HG03378 (cell line): ENCODE results near the gene NEMP1.
A peak's percentile ranks its signal among the peaks of the same experiment; 100 is the strongest.
"Not testable (repeated sequence)": the region's sequence is repeated elsewhere in the genome, so short reads cannot be mapped to it uniquely, and the experiment has no call there.

Source experiments
- ATAC-seq: cut with Tn5 transposase; IDR thresholded peaks from one replicate; pipeline ENCODE4 v1.9.1; 2021; ENCODE audit warnings: mild to moderate bottlenecking, moderate library complexity; ENCODE audit not compliant: unreplicated experiment

NEMP1 gene

DNA sequence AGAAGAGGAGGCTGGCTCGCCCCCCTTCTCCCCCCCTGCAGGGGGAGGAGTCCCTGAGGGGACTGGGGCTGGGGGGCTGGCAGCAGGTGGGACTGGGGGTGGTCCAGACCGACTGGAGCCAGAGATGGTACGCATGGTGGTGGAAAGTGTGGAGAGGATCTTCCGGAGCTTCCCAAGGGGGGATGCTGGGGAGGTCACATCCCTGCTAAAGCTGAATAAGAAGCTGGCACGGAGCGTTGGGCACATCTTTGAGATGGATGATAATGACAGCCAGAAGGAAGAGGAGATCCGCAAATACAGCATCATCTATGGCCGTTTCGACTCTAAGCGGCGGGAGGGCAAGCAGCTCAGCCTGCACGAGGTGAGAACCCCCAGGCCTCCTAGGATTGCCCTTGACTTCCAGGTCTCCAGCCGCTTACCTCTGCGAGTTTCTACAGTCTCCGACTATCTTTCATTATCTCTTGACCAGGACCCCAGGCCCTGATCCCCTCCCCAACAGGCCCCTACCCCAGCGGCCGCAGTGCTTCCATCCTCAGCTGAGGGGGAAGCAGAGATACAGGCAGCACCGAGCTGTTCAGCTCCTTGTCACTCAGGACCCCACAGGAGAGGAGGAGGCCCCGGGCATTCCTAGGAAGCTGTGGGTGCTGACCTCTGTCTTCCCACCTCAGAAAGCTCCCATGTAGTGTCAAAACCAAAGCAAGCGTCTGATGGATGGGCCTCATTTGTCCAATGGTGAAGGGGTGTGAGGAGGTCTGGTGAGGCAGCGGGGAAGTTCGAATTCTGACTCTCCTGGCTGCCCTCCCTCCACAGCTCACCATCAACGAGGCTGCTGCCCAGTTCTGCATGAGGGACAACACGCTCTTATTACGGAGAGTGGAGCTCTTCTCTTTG lies 13.3 kb upstream of the NEMP1 start:
- ATAC-seq = no peak

DNA sequence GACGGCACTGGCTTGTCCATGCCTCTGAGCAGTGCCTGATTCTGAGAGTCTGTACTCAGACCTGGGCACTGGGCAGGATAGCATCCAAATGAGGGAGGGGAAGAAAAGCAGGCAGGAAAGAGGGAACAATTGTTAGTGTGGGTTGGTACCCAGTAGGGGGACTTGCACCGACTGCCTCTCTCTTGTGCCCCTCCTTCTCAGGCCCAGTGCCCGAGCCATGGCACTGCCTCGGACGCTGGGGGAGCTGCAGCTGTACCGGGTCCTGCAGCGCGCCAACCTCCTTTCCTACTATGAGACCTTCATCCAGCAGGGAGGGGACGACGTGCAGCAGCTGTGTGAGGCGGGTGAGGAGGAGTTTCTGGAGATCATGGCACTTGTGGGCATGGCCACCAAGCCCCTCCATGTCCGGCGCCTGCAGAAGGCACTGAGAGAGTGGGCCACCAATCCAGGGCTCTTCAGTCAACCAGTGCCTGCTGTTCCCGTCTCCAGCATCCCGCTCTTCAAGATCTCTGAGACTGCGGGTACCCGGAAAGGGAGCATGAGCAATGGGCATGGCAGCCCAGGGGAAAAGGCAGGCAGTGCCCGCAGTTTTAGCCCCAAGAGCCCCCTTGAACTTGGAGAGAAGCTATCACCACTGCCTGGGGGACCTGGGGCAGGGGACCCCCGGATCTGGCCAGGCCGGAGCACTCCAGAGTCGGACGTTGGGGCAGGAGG lies 12.5 kb upstream of the NEMP1 start:
- no peak for ATAC-seq

DNA sequence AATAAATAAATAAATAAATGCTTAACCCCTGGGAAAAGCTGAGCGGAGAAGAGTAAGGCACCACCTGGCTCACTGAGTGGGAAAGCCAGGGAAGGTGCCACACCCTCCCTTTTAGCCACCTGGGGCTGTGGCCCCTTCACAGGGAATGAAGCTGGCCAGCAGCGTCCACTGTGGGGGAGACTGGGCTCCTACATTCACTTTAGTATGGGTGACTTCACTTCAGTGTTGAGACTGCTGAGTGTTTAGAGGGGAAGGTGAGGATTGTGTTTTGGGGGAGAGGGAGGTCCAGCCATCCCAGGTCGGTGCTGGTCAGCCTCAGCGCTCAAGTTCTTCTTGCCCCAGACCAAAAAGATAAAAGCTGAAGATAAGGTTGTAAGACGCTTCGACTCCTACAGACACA lies 11.9 kb upstream of the NEMP1 start:
- ATAC-seq = no peak

DNA sequence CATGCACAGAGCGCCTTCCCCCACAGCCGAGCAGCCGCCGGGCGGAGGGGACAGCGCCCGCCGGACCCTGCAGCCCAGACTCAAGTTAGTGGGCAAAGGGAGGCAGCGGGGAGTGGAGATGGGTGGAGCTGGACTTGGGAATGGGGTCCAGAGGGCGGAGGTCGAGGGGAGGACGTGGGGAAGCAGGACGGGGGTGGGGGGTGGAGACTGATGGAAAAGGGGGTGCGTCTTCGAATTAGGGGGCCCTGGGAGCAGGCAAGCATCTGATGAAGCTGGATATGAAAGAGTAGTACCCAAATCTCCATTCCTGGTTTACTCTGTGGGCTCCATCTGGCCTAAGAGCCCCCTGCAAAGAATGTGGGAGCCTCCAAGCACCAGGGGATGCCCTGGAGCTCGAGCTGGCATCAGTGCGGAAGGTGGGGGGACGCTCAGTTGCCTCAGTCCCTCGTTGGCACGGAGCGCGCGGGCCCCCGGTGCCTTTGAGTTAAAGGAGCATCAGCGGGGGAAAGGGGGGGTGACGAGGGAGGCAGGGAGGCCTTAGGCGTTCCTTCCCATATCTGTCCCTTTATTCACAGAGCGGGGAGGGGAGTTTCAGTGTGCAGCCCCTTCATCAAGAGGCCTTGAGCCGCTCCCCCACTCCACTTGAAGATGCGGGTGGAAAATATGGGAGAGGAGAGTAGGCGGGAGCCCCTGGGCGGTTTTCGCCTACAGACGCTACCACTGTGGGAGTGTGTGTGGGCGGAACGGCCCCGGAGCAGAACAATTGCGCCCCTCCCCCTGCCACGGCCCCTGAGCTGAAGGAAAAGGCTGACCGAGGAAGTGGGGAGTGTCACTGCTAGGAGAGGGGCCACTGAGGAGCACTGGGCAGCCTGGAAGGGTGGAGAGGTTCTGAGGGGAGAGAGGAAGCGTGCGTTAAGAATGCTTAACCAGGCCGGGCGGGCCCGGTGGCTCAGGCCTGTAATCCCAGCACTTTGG lies 11.0 kb upstream of the NEMP1 start:
- ATAC-seq = no peak

DNA sequence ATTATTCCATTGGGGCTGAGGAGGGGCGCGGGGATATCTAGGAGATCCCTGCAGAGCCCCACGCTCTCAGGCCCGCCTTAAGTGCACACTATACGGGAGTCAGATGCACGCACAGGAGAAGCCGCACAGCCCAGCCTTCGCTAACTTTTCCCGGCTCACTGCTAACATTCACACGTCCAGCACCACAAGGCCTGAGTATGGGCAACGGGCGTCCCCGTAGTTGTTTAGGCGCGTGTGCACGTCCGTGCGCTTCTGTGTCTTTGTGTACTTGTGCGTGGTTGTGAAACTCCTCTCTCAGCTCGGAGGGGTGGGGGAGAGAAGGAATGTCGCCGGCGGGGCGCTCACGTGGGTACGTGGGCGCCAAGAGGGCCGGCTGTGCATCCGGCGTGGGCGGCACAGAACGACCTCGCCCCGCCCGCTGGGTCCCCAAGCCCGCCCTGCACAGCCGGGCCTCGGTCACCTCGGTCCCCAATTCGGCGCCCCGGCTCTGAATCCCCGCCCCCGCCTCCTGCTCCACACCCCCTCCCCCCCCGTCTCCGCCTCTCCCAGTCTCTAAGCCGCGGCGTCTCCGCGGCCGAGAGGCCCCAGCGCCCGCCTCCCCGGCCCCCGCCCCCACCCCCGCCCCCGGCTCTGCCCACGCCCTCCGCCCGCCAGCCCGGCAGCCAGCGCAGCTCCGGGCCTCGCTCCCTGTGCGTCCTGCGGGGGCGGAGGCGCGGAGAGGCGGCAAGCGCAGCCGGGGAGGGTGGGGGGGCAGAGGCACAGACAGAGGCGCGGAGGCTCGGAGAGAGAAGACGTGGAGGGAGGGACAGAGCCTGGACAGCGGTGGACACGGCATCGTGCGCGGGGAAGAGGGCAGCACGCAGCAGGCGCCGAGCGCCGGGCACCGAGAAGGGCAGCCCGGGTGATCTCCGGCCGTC lies 10.0 kb upstream of the NEMP1 start, which contains the start of gene NAB2:
NAB2 (plus strand) TSS at position 761 of the 917 bp plus-strand sequence. CDS start 158 bp downstream, outside the sequence.
- peak; percentile 38 for ATAC-seq

DNA sequence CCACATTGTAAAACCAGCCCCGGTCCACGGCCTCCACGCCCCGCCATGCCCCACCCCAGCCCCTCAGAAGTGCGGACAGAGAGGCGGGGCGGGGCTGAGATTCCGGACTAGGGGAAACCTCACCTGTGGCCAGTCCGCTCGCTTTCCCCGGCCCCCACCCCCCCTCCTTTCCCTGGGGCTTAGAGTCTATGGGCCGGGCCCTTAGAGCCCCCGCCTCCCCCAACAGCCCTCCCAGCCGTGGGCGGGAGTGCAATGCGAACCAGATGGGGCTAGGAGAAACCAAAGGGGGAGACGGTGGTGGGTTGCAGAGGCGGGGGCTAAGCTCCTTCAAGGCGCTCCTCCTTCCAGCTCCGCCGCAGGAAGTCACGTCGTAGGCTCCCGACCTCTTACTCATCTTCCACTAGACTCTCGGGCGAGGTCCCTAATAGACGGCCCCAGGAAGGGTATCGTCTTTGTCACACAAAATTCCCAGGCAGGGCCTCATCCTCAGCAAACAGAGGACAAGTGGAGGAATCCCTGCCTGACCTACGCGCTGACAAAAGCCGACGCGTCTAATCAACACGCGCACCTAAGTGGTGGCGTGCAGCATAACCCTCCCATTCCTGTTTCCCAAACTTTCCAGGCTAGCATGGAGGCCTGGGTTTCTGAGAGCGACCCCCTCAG lies 9.2 kb upstream of the NEMP1 start:
- ATAC-seq = peak; percentile 30

DNA sequence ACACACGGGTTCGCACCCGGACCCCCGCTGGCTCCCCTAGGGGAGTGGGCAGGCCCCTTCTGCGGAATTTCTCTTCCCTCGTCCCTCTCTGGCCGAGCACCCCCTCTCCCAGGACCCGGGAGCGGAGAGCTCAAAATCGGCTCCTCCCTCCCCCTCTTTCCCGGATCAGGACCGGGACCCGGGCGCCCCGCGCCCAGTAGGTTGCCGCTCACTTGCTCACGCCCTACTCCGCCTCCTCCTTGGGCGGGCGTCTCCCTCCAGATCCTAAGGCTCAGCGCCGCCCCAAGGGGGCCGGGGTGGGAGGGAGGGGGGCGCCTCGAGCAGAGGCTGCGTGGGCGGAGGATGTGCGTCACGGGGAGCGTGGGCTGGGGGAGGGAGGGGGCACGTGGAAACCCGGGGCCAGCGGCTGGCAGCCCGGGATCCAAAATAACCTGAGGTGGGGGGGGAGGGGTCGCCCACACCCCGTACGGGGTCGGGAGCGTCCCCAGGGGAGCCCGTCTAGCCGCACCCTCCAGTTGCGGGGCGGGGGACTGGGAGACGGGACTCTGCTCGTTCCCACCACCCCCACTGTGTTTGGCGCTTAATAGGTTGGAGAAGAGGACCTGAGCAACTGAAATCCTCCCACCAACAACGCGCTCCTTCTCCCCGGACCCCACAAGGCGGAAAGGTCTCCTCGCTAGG lies 8.6 kb upstream of the NEMP1 start:
- peak; percentile 3 for ATAC-seq

DNA sequence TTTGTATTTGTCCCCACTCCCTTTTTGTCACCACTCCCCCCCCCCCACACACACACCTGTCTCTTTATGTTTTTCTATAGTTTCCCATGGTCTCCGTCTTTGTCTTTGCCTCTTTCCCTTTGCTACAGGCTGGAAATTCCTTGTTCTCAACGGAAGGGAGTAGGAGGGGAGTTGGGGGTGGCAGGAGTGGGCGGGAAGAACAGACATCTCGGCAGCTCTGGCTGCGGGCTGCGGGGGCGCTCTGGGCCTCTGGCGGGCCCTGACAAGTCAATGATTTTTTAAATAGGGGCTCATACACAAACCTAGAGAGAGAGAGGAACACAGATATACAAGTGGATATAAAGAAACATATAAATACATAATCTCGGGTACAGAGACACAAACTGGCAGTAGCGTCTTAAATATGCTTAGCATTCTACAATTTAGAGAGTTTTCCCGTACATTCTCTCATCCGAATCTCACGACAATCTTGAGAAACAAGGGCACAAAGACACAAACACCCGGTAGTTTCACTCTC lies 8.0 kb upstream of the NEMP1 start:
- ATAC-seq = no peak

DNA sequence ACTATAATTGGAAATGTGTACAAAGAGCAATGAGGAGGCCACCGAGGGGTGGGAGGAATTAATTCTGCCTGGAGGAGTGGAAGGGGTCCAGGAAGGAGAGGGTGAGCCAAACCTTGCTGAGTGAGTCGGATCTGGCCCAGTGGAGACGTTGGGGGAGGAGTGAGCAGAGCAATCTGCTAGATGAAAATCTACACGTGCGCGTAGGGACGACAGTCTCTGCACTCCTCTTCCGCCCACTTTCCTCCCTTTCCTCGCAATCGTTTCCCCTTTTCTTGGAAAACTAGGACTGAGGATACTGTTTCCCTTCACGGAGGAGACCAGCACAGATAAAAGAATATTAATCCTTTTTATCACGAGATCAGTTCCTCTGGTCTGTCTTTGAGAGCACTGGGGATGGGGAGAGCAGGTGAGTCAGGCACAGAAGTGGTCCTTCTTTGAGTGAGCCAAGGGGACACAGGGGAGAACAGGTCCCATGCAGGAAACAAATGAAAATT lies 7.5 kb upstream of the NEMP1 start:
- no peak for ATAC-seq

DNA sequence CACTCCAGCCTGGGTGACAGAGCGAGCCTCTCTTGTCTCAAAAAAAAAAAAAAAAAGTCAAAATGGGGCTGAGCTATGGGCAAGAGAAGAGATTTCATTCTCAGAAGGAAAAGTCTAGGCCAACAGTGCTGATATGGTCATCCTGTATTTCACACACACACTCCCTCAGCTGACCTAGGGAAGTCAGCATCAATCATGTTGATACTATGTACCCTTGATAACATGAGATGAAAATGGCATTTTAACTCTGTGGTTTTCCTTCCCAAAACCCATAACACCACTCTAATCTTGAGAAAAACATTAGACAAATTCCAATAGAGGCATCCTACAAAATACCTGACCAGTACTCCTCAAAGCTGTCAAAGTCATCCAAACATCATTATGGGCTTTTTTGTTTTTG lies 2.3 kb upstream of the NEMP1 start:
- ATAC-seq = no peak

DNA sequence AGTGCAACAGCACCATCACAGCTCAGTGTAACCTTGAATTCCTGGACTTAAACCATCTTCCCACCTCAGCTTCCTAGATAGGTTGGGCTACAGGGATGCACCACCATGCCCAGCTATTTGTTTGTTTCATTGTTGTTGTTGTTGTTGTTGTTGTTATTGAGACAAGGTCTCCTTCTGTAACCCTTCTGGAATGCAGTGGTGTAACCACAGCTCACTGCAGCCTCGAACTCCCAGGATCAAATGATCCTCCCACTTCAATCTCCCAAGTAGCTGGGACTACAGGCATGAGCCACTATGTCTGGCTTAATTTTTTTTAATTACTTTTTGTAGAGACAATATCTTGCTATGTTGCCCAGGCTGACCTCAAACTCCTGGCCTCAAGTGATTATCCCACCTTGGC lies 1.2 kb upstream of the NEMP1 start:
- ATAC-seq = no peak

DNA sequence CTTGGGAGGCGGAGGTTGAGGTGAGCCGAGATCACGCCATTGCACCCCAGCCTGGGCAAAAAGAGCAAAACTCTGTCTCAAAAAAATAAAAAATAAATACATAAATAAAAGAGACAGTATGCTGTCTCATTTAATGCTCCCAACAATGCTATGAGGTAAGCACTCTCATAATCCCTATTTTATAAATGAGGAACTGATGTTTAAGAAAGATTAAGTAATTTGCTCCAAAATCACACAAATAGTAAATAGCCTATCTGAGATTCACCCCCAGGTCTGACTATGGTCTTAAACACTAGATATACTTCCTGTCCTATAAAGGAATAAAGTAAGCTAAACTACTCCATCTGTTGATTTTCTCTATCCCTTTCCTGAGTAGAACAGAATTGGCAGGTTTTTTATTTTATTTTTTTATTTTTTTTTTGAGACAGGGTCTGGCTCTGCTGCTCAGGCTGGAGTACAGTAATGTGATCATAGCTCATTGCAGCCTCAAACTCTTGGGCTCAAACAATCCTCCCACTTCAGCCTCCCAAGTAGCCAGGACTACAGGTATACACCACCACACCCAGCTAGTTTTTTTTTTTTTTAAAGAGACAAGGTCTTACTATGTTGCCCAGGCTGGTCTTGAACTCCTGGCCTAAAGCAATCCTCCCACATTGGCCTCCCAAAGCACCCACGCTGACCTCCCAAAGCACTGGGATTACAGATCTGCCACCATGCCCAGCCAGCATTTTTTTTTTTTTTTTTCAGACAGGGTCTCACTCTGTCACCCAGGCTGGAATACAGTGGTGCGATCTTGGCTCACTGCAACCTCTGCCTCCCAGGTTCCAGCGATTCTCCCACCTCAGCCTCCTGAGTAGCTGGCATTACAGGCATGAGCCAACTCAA lies 4.8 kb downstream of the NEMP1 start:
- not testable (repeated sequence) for ATAC-seq

DNA sequence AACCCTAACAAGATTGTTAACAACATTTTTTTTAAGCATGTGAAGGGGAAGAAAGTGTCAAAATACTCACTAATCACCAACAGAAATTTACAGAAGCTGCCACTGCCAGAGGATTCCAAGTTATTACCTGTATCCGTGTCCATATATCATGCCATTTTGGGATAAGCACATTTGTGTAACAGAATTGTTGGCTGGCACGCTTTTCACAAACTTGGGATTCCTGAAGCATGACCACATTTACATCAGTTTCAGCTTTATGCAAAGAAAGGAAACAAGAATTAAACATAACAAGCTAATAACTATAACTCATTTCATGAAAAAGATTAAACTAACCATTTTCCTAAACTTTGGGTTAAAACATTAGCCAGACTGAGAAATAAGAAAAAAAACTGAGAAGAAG lies 5.9 kb downstream of the NEMP1 start:
- ATAC-seq = no peak

DNA sequence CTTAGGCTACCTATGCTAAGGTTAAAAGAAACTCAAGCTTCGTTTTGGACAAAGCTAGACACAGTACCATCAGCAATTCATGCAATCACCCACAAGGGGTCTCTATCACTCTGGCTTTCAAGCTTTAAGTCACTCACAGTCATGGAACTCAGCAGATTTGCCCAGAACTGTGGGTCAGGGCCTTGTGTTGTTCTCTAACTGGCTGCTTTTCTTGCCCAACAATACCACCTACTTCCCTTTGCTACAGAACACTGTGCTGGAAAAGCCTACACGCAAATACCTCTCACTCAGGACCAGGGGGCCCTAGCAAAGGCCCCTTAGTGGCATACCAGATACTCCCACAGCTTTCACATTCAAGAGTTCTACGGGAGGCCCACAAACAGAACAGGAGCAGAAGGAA lies 9.1 kb downstream of the NEMP1 start:
- ATAC-seq = peak; percentile 86

DNA sequence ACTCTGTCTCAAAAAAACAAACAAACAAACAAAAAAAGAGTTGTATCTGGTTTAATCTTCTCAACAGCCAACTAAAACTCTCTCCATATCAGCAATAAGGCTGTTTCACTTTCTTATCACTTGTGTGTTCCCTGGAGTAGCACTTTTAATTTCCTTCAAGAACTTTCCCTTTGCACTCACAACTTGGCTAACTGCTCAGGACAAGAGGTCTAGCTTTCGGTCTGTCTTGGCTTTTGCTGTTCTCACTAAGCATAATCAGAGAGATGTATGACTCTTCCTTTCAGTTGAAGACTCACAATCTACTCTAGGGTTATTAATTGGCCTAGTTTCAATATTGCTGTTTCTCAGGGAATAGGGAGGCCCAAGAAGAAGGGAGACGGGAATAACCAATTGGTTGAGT lies 12.3 kb downstream of the NEMP1 start:
- no peak for ATAC-seq

DNA sequence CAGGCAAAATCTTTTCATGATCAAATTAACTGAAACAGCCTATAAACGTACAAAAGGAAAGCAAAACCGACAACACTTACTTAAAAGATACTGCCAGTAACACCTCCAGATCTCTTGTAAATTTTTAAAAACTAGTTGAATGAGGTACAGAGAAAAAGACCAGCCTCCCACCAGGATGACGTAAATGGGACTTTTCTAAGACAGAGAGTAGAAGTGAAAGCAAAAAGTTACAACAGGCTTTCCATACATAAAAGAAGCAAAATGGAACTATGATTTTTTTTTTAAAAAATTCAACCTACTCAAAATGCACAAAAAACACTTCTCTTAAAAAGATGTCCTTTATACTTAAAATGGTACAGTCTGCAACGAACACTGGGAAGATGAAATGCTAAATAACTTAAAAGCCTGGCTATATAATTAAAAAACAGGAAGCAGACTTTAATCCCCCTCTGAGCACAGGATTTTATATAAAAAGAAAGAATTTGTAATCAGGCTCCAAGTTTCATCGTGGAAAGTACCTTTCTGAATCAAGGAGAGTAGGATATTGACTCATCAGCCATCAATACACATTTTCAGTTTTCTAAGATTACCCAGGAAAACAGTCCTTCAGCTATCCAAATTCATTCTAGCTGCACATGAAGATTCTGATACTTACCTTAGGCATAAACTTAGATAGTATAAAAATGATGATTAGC lies 14.5 kb downstream of the NEMP1 start:
- peak; percentile 74 for ATAC-seq

DNA sequence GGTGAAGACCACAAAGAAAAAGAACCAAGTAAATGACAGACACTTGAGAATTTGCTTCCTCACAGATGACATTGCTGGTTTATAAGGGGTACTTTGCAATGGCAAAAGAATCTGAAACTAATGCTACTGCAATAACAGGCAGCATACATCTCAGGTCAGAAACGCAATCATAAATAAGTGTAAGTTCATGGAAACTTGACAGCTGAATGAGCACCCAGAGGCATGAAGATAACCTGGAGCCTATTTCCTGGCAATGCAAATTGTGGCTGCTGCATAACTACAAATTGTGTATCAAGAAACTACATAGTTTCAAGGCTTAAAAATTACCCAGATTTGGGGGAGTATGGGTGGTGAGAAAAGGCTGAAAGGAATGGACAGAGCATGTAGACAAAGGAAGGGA lies 20.1 kb downstream of the NEMP1 start:
- no peak for ATAC-seq
